Measurements from ENCODE around the gene PPM1M.

GRCh38 chr3:52240886-52241370 lies 4.6 kb upstream of the PPM1M start:
- TF ChIP-seq, protein P1, sequence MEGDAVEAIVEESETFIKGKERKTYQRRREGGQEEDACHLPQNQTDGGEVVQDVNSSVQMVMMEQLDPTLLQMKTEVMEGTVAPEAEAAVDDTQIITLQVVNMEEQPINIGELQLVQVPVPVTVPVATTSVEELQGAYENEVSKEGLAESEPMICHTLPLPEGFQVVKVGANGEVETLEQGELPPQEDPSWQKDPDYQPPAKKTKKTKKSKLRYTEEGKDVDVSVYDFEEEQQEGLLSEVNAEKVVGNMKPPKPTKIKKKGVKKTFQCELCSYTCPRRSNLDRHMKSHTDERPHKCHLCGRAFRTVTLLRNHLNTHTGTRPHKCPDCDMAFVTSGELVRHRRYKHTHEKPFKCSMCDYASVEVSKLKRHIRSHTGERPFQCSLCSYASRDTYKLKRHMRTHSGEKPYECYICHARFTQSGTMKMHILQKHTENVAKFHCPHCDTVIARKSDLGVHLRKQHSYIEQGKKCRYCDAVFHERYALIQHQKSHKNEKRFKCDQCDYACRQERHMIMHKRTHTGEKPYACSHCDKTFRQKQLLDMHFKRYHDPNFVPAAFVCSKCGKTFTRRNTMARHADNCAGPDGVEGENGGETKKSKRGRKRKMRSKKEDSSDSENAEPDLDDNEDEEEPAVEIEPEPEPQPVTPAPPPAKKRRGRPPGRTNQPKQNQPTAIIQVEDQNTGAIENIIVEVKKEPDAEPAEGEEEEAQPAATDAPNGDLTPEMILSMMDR (IDR thresholded peaks at IDR 0.05) = no peak
- TF ChIP-seq EP300 (IDR thresholded peaks at IDR 0.05) (no peak), POLR2A (IDR thresholded peaks at IDR 0.05) (no peak), POLR2AphosphoS5 (IDR thresholded peaks at IDR 0.05) (no peak)

Data from stomach (tissue), 4 donors.